Cardiac fibroblast (primary cell): ENCODE data around the gene SIAH3.
"Not testable (repeated sequence)": the region's sequence is repeated elsewhere in the genome, so short reads cannot be mapped to it uniquely, and the experiment has no call there.

Experiments used
- DNase-seq, 2 donors: peaks; one replicate each; pipeline versions ENCODE4 v3.0.0 to v3.0.0-alpha.2; 2010; ENCODE audit warnings: low read depth in 2 of 2
- H3K4me3 ChIP-seq, 2 donors: replicated peaks in 1 of 2; 1 replicate in 1 of 2; 2 replicates in 1 of 2; pipeline ENCODE4 v1.5.1; 2011; ENCODE audit warnings: low read depth in 2 of 2, low read length in 2 of 2, mild to moderate bottlenecking in 2 of 2, moderate library complexity in 1 of 2
- CTCF ChIP-seq: IDR thresholded peaks from one replicate; pipeline ENCODE4 v1.5.1; 2011; ENCODE audit warnings: low read depth, mild to moderate bottlenecking, low read length, inconsistent platforms

The SIAH3 gene

GRCh38 chr13:45770886-45771285 is 80.7 kb downstream of the SIAH3 start:
- no peak for TF ChIP-seq CTCF
- no peak for DNase-seq

GRCh38 chr13:45768656-45769479 is 82.7 kb downstream of the SIAH3 start:
- no peak overlapping the region for H3K4me3 ChIP-seq
- no peak for DNase-seq
- TF ChIP-seq CTCF: no peak

More at GRCh38 chr13:45770886-45771285, 80.7 kb downstream of the SIAH3 start:
- no peak overlapping the region for H3K4me3 ChIP-seq

- TF ChIP-seq CTCF: no peak
- DNase-seq: no peak
- H3K4me3 ChIP-seq: no peak overlapping the region
Observed at GRCh38 chr13:45765464-45765863, 86.1 kb downstream of the SIAH3 start.

GRCh38 chr13:45763419-45763818 is 88.1 kb downstream of the SIAH3 start:
- no peak overlapping the region for H3K4me3 ChIP-seq
- no peak for TF ChIP-seq CTCF
- DNase-seq: no peak

GRCh38 chr13:45757589-45757988 is 94.0 kb downstream of the SIAH3 start:
- not testable (repeated sequence) for DNase-seq, H3K4me3 ChIP-seq

GRCh38 chr13:45756498-45756897 is 95.1 kb downstream of the SIAH3 start:
- not testable (repeated sequence) for H3K4me3 ChIP-seq, DNase-seq

GRCh38 chr13:45752510-45752909 is 99.0 kb downstream of the SIAH3 start:
- H3K4me3 ChIP-seq: no peak overlapping the region
- DNase-seq: no peak
- TF ChIP-seq CTCF: no peak

- no peak for DNase-seq
- TF ChIP-seq CTCF: no peak
- no peak overlapping the region for H3K4me3 ChIP-seq
Observed at GRCh38 chr13:45751885-45752284, 99.7 kb downstream of the SIAH3 start.
